Kidney glomerular epithelial cell (primary cell): Measurements from ENCODE around the gene USP32.
"Not testable (repeated sequence)": the region's sequence is repeated elsewhere in the genome, so short reads cannot be mapped to it uniquely, and the experiment has no call there.

Source experiments
- DNase-seq: peaks from one replicate; lab custom pipeline; 2025; lab: John Stamatoyannopoulos, UW

USP32 gene

DNA sequence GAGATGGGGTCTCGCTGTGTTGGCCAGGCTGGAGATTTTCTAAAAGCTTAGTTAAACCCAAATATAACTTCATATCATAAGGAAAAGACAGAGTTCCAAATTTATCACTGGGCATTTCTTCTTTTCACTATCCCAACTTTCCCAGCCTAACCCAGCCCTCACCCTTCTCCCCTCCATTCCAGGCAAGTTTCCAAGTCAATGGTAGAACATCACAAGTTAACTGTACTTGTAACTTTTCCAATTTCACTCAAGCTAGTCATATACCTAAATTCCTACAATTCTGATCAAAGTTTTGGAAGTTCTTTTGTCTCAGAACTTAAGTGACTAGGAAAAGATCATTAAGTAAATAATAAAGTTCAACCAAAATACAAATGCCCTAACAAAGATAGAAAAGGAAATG lies 61.2 kb downstream of the USP32 start:
- DNase-seq = no peak

DNA sequence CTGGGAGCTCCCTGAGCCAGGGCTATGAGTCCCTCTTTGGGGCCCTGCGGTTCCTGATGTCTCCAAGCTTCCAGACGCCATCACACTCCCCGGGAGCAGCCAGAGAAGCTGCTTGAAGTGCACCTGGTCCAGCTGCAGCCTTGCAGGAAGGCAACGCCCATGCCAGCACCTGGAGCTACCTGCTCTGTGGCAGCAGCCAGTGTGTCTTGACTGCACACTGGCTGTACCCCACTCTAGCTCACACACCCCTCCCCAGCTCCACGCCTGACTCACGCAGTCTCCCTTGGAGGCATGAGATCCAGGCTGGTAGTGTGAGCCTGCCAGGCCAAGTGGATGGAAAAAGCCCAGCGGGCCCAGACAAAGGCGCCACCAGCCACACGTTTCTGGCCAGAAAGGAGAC lies 63.3 kb downstream of the USP32 start:
- no peak for DNase-seq

DNA sequence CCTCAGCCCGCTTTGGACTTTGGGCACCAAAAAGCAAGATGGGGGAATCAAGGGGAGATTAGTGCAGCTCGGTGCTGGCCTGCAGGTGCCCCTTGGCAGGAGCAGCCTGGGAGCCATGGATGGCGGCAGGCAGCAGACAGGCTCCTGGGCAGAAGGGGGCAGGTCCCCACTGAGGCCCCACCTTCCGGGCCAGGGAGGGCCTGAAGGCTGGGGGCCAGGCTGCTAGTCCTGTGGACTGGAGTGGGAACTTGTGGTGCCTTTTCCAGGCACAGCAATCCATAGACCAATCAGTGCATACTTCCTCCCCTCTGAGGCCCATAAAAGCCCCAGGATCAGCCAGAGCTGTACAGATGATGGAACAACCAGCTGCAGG lies 64.0 kb downstream of the USP32 start:
- no peak for DNase-seq

DNA sequence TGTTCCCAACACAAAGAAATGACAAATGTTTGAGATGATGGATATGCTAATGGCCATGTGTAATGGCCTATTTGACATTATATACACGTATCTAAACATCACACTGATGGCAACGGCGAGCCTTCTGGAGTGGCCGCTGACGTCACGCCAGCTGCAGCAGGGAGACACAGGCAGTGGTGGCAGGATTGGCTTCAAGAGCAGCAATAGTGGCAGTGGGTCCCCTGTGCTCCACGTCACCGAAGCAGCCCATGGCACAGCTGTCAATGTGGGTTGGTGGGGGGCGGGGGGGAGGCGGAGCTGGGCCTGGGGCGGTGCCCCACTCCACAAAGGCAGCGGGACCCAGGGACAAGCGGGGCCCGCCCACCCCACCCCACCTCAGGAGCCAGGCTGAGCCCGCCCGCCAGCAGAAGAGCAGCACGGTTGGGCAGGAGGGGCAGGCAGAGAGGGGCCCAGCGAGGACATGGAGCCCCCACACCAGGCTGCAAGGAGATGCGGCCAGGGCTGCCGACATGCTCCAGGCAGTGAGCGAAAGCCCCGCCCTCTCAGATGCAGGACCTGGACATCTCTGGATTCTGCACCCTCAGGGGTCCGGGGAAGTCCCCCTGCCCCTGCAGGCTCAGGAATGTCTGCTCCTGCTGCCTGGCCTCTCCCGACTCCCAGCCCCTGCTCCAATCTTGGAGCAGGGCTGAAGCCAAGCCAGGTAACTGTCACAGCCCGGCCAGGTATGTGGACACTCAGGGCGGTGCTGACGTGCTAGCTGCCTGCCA lies 64.6 kb downstream of the USP32 start:
- DNase-seq = no peak

DNA sequence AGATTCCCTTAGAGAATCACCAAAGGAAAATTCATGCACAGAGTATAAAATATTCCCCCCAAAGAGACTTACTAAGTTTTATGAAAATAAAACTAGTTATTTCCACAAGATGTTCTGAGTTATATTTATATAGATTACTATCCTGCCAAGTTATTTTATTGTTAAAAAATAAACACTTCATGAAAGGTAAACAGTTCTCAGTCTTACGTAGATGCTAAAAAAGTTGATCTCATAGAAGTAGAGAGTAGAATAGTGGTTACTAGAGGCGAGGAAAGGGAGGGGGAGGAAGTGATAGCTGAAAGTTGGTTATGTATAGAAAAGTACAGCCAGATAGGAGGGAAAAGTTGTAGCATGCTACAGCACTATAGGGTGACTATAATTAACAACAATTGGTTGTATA lies 65.2 kb downstream of the USP32 start:
- no peak for DNase-seq

DNA sequence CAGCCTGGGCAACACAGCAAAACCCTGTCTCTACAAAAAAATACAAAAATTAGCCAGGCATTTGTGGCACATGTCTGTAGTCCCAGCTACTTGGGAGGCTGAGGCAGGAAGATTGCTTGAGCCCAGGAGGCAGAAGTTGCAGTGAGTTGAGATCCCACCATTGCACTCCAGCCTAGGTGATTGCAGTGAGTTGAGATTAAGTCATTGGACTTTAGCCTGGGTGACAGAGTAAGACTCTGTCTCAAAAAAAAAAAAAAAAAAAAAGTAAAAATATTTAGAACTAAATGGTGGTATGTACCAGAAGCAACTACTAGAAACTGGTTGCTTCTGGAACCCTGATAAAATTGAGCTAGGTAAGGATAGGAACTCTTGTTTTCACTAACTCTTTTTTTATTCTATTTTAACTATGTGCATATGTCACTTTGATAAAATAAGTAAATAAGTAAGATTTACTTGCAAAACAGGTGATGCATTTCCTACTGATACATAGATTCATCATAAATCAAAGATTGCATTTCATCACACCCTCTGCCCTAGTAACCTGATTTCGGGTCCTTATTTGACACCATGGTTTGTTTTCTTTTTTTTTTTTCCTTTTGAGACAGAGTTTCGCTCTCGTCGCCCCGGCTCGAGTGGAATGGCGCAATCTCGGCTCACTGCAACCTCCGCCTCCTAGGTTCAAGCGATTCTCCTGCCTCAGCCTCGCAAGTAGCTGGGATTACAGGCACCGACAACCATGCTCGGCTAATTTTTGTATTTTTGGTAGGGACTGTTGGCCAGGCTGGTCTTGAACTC lies 66.0 kb downstream of the USP32 start:
- DNase-seq = no peak

GRCh38 chr17:60323754-60324153 lies 68.2 kb downstream of the USP32 start:
- no peak for DNase-seq

GRCh38 chr17:60322056-60322387 lies 69.9 kb downstream of the USP32 start:
- no peak for DNase-seq

DNA sequence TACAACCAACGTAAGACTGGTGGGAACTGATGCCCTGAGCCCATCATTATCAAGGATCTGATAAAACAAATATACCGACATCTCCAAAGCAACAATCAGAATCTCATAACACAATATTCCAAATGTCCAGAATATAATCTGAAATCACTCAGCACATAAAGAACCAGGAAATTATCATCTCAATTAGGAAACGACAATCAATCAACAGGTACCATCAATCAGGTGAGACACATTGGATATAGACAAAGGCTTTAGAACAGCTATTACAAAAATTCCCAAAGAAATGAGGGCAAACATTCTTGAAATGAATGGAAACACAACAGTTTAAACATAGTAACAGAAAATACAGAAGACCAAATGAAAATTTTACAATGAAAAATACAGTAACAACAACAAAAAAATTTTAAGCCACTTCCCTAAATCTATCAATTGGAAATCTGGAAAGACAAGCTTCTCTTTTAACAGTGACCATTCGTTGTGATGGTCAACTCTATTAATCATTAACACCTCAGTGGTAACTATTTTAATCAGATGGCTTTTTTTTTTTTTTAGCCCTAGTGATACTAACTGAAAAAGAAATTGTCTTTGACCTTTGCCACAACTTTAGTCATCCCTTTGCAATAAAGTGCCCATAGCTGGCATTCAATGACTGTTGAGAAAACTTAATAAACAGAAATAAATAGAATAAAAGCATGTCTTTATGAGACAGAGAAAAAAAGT lies 70.4 kb downstream of the USP32 start:
- DNase-seq = peak; percentile 25

DNA sequence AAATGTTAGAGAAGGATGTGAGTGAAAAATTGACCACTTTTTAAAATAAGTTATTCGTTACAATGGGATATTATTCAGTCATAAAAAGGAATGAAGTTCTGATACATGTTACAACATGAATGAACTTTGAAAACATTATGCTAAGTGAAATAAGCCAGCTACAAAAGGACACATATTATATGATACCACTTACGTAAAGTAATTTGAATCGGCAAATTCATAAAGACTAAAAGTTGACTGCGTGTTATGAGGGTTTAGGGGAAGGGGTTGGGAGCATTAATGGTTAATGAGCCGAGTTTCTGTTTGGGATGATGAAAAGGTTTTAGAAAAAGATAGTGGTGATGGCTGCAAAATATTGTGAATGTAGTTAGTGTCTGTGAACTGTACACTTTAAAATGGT lies 73.1 kb downstream of the USP32 start:
- no peak for DNase-seq

GRCh38 chr17:60318326-60318725 lies 73.6 kb downstream of the USP32 start:
- no peak for DNase-seq

- no peak for DNase-seq
Measured at GRCh38 chr17:60315650-60316049, 76.3 kb downstream of the USP32 start.

DNA sequence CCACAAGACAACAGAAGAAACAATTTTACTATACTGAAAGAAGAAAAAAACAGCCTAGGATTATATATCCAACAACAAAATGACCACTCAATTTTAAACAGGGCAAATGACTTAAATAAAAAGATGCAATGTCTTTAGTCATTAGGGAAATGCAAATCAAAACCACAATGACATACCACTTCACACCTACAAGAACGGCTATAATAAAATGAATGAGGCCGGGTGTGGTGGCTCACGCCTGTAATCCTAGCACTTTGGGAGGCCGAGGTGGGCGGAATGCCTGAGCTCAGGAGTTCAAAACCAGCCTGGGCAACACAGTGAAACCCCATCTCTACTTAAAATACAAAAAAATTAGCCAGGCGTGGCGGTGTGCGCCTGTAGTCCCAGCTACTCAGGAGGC lies 77.0 kb downstream of the USP32 start:
- not testable (repeated sequence) for DNase-seq

GRCh38 chr17:60314423-60314822 lies 77.5 kb downstream of the USP32 start:
- no peak for DNase-seq

DNA sequence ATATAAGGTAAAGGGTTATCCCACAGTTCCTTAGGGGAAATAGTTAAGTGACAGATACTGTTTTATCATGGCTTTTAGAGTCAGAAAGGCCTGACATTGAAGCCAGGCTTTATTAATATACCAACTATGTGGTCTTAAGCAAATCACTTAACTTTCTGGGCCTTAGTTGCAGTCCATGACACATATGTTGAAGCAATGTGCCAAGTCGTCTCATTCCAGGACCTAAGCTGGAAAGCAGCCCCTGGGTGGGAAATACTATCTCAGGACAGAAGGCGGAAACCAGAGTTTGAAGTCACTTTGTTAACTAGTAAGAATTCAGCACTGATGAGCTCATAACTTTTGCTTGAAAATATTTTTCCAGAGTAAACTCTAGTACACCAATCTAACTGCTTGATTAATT lies 80.0 kb downstream of the USP32 start:
- no peak for DNase-seq

DNA sequence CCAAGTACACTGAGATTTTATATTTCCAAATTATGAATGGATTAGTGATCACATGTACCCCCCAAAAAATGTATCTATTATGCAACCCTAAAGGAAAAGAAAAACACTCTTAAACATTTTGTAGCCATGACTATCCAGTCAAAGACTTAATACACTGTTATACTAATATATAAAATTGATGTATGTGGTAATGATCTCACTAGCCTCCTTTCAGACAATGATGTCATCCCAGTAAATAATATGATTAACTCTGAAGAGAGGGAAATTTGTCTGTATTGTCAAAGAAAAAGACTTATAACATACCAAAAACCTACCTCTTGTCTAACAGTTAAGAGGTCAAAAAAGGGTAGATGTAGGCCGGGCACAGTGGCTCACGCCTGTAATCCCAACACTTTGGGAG lies 80.7 kb downstream of the USP32 start:
- DNase-seq = no peak

DNA sequence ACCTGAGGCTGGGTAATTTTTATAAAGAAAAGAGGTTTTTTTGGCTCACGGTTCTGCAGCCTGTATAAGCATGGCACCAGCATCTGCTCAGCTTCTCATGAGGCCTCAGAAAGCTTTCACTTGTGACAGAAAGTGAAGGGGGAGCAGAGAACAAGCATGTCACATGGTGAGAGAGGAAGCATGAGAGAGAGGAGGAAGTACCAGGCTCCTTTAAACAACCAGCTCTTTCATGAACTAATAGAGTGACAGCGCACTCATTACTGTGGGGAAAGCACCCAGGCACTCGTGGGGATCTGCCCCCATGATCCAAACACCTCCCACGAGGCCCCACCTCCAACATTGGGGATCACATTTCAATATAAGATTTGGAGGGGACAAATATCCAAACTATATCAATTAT lies 86.8 kb downstream of the USP32 start:
- DNase-seq = no peak

- no peak for DNase-seq
Measured at GRCh38 chr17:60304502-60304901, 87.4 kb downstream of the USP32 start.

- DNase-seq = no peak
Measured at GRCh38 chr17:60303406-60304099, 88.4 kb downstream of the USP32 start.

GRCh38 chr17:60301649-60302048 lies 90.3 kb downstream of the USP32 start:
- DNase-seq = no peak

GRCh38 chr17:60300949-60301348 lies 91.0 kb downstream of the USP32 start:
- DNase-seq = no peak

DNA sequence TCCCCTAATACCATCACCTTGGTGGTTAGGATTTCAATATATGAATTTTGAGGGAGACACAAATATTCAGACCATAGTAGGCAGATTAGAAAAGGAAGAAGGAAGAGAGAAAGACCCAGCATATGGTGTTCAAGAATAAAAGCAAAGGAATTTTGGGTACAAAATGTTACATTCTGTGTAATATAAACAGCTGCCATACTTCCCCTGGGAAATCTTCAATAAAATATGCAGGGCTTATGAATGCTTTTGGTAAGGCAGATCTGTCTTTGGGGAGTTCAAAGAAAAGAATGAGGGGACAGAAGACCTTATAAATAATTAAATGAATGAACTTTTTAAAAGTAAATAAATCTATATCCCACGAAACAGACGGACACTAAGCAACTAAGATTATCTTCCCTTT lies 91.9 kb downstream of the USP32 start:
- no peak for DNase-seq
